K562 (cell line): ENCODE data around the gene MKNK2. TPM values are rescaled to one million over a fixed set of nuclear protein-coding genes. Genes with fewer than 3 reads are reported as not detected.

Source experiments
- ATF1 ChIP-seq, 2 experiments: fragments of 450-650 bp in 1 of 2; IDR thresholded peaks; 2 replicates each; pipeline ENCODE4 v1.6.1; 2016; ENCODE audit warnings: missing compliant biosample characterization in 1 of 2, missing genetic modification characterization in 1 of 2
- CCNT2 ChIP-seq: IDR thresholded peaks from 2 replicates; pipeline ENCODE4 v1.6.1; 2011; ENCODE audit warnings: borderline replicate concordance, low read depth, mild to moderate bottlenecking, moderate library complexity, mixed read lengths, low read length; ENCODE audit not compliant: insufficient read length; ENCODE audit errors: extremely low read depth
- CXXC5 ChIP-seq: fragments of 250-450 bp; sonication (Bioruptor Pico); IDR thresholded peaks from 2 replicates; pipeline ENCODE4 v1.8.0; 2022; ENCODE audit warnings: inconsistent platforms, mild to moderate bottlenecking, moderate library complexity
- DIDO1 ChIP-seq: fragments of 450-650 bp; IDR thresholded peaks from 2 replicates; pipeline ENCODE4 v1.6.1; 2016; ENCODE audit warnings: low read depth, missing biosample characterization, missing genetic modification characterization
- ETS1 ChIP-seq: conservative IDR thresholded peaks from 2 replicates; pipeline ENCODE4 v1.6.1; 2011; ENCODE audit warnings: low read depth, mild to moderate bottlenecking, low read length; ENCODE audit not compliant: control insufficient read depth
- EZH2 ChIP-seq: IDR thresholded peaks from 2 replicates; pipeline ENCODE4 v1.6.1; 2012; ENCODE audit warnings: low read depth, mild to moderate bottlenecking, inconsistent platforms, low read length, borderline replicate concordance
- HCFC1 ChIP-seq: IDR thresholded peaks from 2 replicates; pipeline ENCODE4 v1.6.1; 2012; ENCODE audit warnings: low read depth, low read length, improper control_type of control experiment
- HDAC1 ChIP-seq, 2 experiments: fragments of 450-650 bp; IDR thresholded peaks; 2 replicates each; pipeline ENCODE4 v1.6.1; 2016 to 2017; ENCODE audit warnings: inconsistent platforms in 1 of 2, mild to moderate bottlenecking in 1 of 2, moderate library complexity in 1 of 2
- HDAC8 ChIP-seq: fragments of 450-650 bp; IDR thresholded peaks from 2 replicates; pipeline ENCODE4 v1.6.1; 2016; ENCODE audit warnings: mild to moderate bottlenecking, missing genetic modification characterization, moderate library complexity, missing compliant biosample characterization
- HNRNPLL ChIP-seq: fragments of 200-400 bp; formaldehyde crosslinking; IDR thresholded peaks from 2 replicates; pipeline ENCODE4 v1.6.1; 2017; ENCODE audit warnings: low read length, low read depth, mild to moderate bottlenecking; ENCODE audit not compliant: poor library complexity, severe bottlenecking
- KDM2B ChIP-seq: fragments of 250-450 bp; sonication (Bioruptor Pico); IDR thresholded peaks from 2 replicates; pipeline ENCODE4 v1.8.0; 2021; ENCODE audit warnings: mild to moderate bottlenecking, moderate library complexity
- KLF6 ChIP-seq: fragments of 250-450 bp; sonication (Bioruptor Pico); IDR thresholded peaks from 2 replicates; pipeline ENCODE4 v1.4.0; 2020; ENCODE audit warnings: mild to moderate bottlenecking, moderate library complexity, borderline replicate concordance
- MYC ChIP-seq, 2 experiments: fragments of 250-450 bp in 1 of 2; sonication (Bioruptor Pico) in 1 of 2; IDR thresholded peaks; 2 replicates each; pipeline versions ENCODE4 v1.5.1 to v1.6.1; 2012 to 2021; ENCODE audit warnings: low read depth in 2 of 2, borderline replicate concordance in 1 of 2, improper control_type of control experiment in 1 of 2, low read length in 1 of 2, mild to moderate bottlenecking in 1 of 2, moderate library complexity in 1 of 2
- POLR2B ChIP-seq: fragments of 450-650 bp; IDR thresholded peaks from 2 replicates; pipeline ENCODE4 v1.6.1; 2018; ENCODE audit warnings: low read depth; ENCODE audit not compliant: partially characterized antibody
- RBBP5 ChIP-seq: fragments of 200-600 bp; sonication (generic); IDR thresholded peaks from 2 replicates; pipeline ENCODE4 v1.6.1; 2012; ENCODE audit warnings: borderline replicate concordance, mild to moderate bottlenecking, low read length, control low read depth, inconsistent platforms; ENCODE audit not compliant: insufficient read depth, poor library complexity, severe bottlenecking
- RBM25 ChIP-seq: fragments of 200-400 bp; formaldehyde crosslinking; IDR thresholded peaks from 2 replicates; pipeline ENCODE4 v1.6.1; 2018; ENCODE audit warnings: low read length, low read depth, moderate library complexity; ENCODE audit not compliant: severe bottlenecking
- RHOXF2B ChIP-seq: fragments of 250-450 bp; sonication (Bioruptor Pico); conservative IDR thresholded peaks from 2 replicates; pipeline ENCODE4 v1.5.1; 2021
- SMAD4 ChIP-seq: fragments of 250-450 bp; sonication (Bioruptor Pico); conservative IDR thresholded peaks from 2 replicates; pipeline ENCODE4 v1.8.0; 2021; ENCODE audit warnings: inconsistent platforms, mild to moderate bottlenecking, moderate library complexity
- SRSF3 ChIP-seq: fragments of 200-400 bp; formaldehyde crosslinking; IDR thresholded peaks from 2 replicates; pipeline ENCODE4 v1.6.1; 2016; ENCODE audit warnings: mild to moderate bottlenecking, low read length, moderate library complexity; ENCODE audit not compliant: insufficient read depth
- TAF1 ChIP-seq: IDR thresholded peaks from 2 replicates; pipeline ENCODE4 v1.6.1; 2011; ENCODE audit warnings: mild to moderate bottlenecking, low read length, moderate library complexity; ENCODE audit not compliant: insufficient read depth, control insufficient read depth, severe bottlenecking; ENCODE audit errors: extremely low read depth
- TBL1XR1 ChIP-seq, 2 experiments: IDR thresholded peaks; 2 replicates each; pipeline ENCODE4 v1.6.1; 2012; ENCODE audit warnings: improper control_type of control experiment in 2 of 2, low read length in 2 of 2, mild to moderate bottlenecking in 1 of 2
- TEAD1 ChIP-seq, 2 experiments: fragments of 450-650 bp in 1 of 2; sonication (generic) in 1 of 2; formaldehyde crosslinking; IDR thresholded peaks; 2 replicates each; pipeline versions ENCODE4 v1.4.0 to v1.8.0; 2020 to 2022; ENCODE audit warnings: mild to moderate bottlenecking in 2 of 2, missing genetic modification reagents in 1 of 2
- TRIM28 ChIP-seq: fragments of 450-650 bp; IDR thresholded peaks from 2 replicates; pipeline ENCODE4 v1.6.1; 2017
- ZNF146 ChIP-seq: IDR thresholded peaks from one replicate; pipeline ENCODE4 v1.6.1; 2018; ENCODE audit warnings: missing compliant biosample characterization; ENCODE audit not compliant: unreplicated experiment
- polyA plus RNA-seq, 8 experiments: library from polyadenylated mRNA; depleted of rRNA in 4 of 8; stranded (reverse) in 5 of 8; unstranded in 3 of 8; fragments of >200 nt; fragmentation: Nextera tagmentation in 2 of 8; fragmentation: Illumina TruSeq in 1 of 8; extraction: Ambion mirVana in 2 of 8; extraction: Trizol in 1 of 8; gene quantifications; 2 replicates each; pipeline versions ENCODE4 v1.2.1 to v1.2.3, GENCODE V29; 2011 to 2014; ENCODE audit warnings: inconsistent platforms in 1 of 8, missing spikeins in 1 of 8
- total RNA-seq, 7 experiments: library from RNA; depleted of rRNA in 6 of 7; stranded (reverse); fragments of >200 nt in 6 of 7; fragmentation: Illumina TruSeq in 2 of 7; extraction: Trizol in 2 of 7; gene quantifications; 2 replicates each; pipeline versions ENCODE4 v1.2.1 to v1.2.3, GENCODE V29; 2011 to 2021; ENCODE audit warnings: low replicate concordance in 1 of 7
- TF ChIP-seq, protein P1 (sequence below): IDR thresholded peaks from 2 replicates; pipeline ENCODE4 v1.6.1; 2014; ENCODE audit warnings: antibody characterized with exemption

Gene MKNK2
- total and polyA plus RNA-seq, 9 of the 15 experiments (the other 6 are each of a cell fraction or from before 2014, with no cell fraction given), result 5.1 to 191 (median 51.9) TPM

- peak in 1 of 2 experiments; percentile 34; a peak in 1 of 4 replicates for TF ChIP-seq HDAC1 (IDR thresholded peaks at IDR 0.05)
- no peak for TF ChIP-seq RHOXF2B (CRISPR knock-in tag)
- no peak for TF ChIP-seq HDAC8
- TF ChIP-seq EZH2, result no peak
- no peak for TF ChIP-seq TRIM28
- TF ChIP-seq KDM2B (CRISPR knock-in tag), result 0 out of 2 replicates have a peak, but pooled peaks have one; percentile 68
- TF ChIP-seq CXXC5 (CRISPR knock-in tag), result peak; percentile 88
- peak; percentile 19; the same call in 1 of the 2 replicates for TF ChIP-seq HCFC1
- TF ChIP-seq TBL1XR1 (IDR thresholded peaks at IDR 0.05; ENCODE audit: low read length in 2 of 2), result peak; percentile 17 to 68; a peak in 2 of 4 replicates
- no peak for TF ChIP-seq DIDO1 (tag)
- peak; percentile 90 for TF ChIP-seq SMAD4 (CRISPR knock-in tag)
- TF ChIP-seq KLF6 (CRISPR knock-in tag), result no peak
- peak; percentile 1 for TF ChIP-seq TAF1
- peak; percentile 81; the same call in 1 of the 2 replicates for TF ChIP-seq ETS1
- peak; percentile 99 for TF ChIP-seq RBM25
- TF ChIP-seq, protein P1, sequence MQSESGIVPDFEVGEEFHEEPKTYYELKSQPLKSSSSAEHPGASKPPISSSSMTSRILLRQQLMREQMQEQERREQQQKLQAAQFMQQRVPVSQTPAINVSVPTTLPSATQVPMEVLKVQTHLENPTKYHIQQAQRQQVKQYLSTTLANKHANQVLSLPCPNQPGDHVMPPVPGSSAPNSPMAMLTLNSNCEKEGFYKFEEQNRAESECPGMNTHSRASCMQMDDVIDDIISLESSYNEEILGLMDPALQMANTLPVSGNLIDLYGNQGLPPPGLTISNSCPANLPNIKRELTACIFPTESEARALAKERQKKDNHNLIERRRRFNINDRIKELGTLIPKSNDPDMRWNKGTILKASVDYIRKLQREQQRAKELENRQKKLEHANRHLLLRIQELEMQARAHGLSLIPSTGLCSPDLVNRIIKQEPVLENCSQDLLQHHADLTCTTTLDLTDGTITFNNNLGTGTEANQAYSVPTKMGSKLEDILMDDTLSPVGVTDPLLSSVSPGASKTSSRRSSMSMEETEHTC, result 0 out of 2 replicates have a peak, but pooled peaks have one; percentile 16
- peak; percentile 82 for TF ChIP-seq CCNT2
- TF ChIP-seq SRSF3, result peak; percentile 91; the same call in 1 of the 2 replicates
- TF ChIP-seq HNRNPLL, result no peak
- TF ChIP-seq ATF1 (CRISPR knock-in tag; IDR thresholded peaks at IDR 0.05), result no peak
- peak; percentile 73 for TF ChIP-seq ATF1 (tag; IDR thresholded peaks at IDR 0.05)
- TF ChIP-seq TEAD1 (CRISPR knock-in tag; IDR thresholded peaks at IDR 0.05), result peak in 1 of 2 experiments; percentile 59; a peak in 1 of 4 replicates
- peak; percentile 38 for TF ChIP-seq RBBP5
- no peak for TF ChIP-seq ZNF146 (CRISPR knock-in tag)
- no peak for TF ChIP-seq POLR2B
- TF ChIP-seq MYC (IDR thresholded peaks at IDR 0.05; ENCODE audit: low read depth, low read length), result peak; percentile 61
- TF ChIP-seq MYC (CRISPR knock-in tag; IDR thresholded peaks at IDR 0.05; ENCODE audit: borderline replicate concordance, low read depth), result no peak
Observed at GRCh38 chr19:2041683-2042484, 9.2 kb downstream of the MKNK2 start (continued).
